ENCODE results near the gene MYL10. TPM values are rescaled to one million over a fixed set of nuclear protein-coding genes. Genes with fewer than 3 reads are reported as not detected.
"Not testable (repeated sequence)": the region's sequence is repeated elsewhere in the genome, so short reads cannot be mapped to it uniquely, and the experiment has no call there.

MYL10 gene
- total RNA-seq, 1 donor from 2014 or later: not detected

- TF ChIP-seq CTCF (IDR thresholded peaks at IDR 0.05): no peak
- no peak for TF ChIP-seq POLR2AphosphoS5 (IDR thresholded peaks at IDR 0.05; ENCODE audit: insufficient read depth in 1 of 2, low read depth in 1 of 2)
- no peak for TF ChIP-seq POLR2A (IDR thresholded peaks at IDR 0.05)
- Histone ChIP-seq H3K27me3 (no peaks in the 10 kb centered on the region), H3K36me3 (no peaks in the 10 kb centered on the region), H3K27ac (no peak overlapping the region), H3K9me3 (no peaks in the 10 kb centered on the region), H3K4me1 (no peaks in the 10 kb centered on the region), H3K4me3 (no peak overlapping the region)
- intact Hi-C loops (cut with DNase I): no loop called here
- DNase-seq (ENCODE audit: extremely low spot score in 2 of 2): no peak
These were observed 15.8 kb upstream of the MYL10 start for GRCh38 chr7:101644879-101645278.

GRCh38 chr7:101639127-101639526 lies 10.0 kb upstream of the MYL10 start:
- intact Hi-C loops (cut with DNase I); H3K9me3 ChIP-seq; H3K27me3 ChIP-seq; H3K4me1 ChIP-seq; H3K36me3 ChIP-seq; DNase-seq (ENCODE audit: extremely low spot score in 2 of 2); H3K27ac ChIP-seq; H3K4me3 ChIP-seq: not testable (repeated sequence)

- no peaks in the 10 kb centered on the region for H3K27me3 ChIP-seq
- TF ChIP-seq CTCF (IDR thresholded peaks at IDR 0.05) (no peak), POLR2A (IDR thresholded peaks at IDR 0.05) (no peak)
- H3K36me3 ChIP-seq: no peaks in the 10 kb centered on the region
- intact Hi-C loops (cut with DNase I): no loop called here
- H3K4me1 ChIP-seq: no peaks in the 10 kb centered on the region
- no peaks in the 10 kb centered on the region for H3K9me3 ChIP-seq
- no peak for DNase-seq (ENCODE audit: extremely low spot score in 2 of 2)
- H3K4me3 ChIP-seq: no peak overlapping the region
- H3K27ac ChIP-seq: no peak overlapping the region
These were observed 7.9 kb upstream of the MYL10 start for GRCh38 chr7:101636822-101637623.

GRCh38 chr7:101635484-101635883 lies 6.4 kb upstream of the MYL10 start:
- TF ChIP-seq POLR2AphosphoS5 (IDR thresholded peaks at IDR 0.05; ENCODE audit: insufficient read depth in 1 of 2, low read depth in 1 of 2) (no peak), POLR2A (IDR thresholded peaks at IDR 0.05) (no peak), CTCF (IDR thresholded peaks at IDR 0.05) (no peak)
- H3K4me1 ChIP-seq: no peaks in the 10 kb centered on the region
- no peaks in the 10 kb centered on the region for H3K9me3 ChIP-seq
- no peak overlapping the region for H3K4me3 ChIP-seq
- intact Hi-C loops (cut with DNase I): no loop called here
- no peak overlapping the region for H3K27ac ChIP-seq
- no peaks in the 10 kb centered on the region for H3K36me3 ChIP-seq
- no peaks in the 10 kb centered on the region for H3K27me3 ChIP-seq
- no peak for DNase-seq (ENCODE audit: extremely low spot score in 2 of 2)

- TF ChIP-seq POLR2AphosphoS5 (IDR thresholded peaks at IDR 0.05; ENCODE audit: insufficient read depth in 1 of 2, low read depth in 1 of 2): no peak
- no peaks in the 10 kb centered on the region for H3K9me3 ChIP-seq
- no peaks in the 10 kb centered on the region for H3K4me1 ChIP-seq
- DNase-seq (ENCODE audit: extremely low spot score in 2 of 2): no peak
- H3K4me3 ChIP-seq: no peak overlapping the region
- H3K27ac ChIP-seq: no peak overlapping the region
- H3K36me3 ChIP-seq: no peaks in the 10 kb centered on the region
- no peaks in the 10 kb centered on the region for H3K27me3 ChIP-seq
- intact Hi-C loops (cut with DNase I): no loop called here
These were observed 5.2 kb upstream of the MYL10 start for GRCh38 chr7:101634196-101634717.

GRCh38 chr7:101633511-101633910 lies 4.4 kb upstream of the MYL10 start:
- TF ChIP-seq CTCF (IDR thresholded peaks at IDR 0.05): no peak
- no peak for TF ChIP-seq POLR2A (IDR thresholded peaks at IDR 0.05)
- no peak for TF ChIP-seq POLR2AphosphoS5 (IDR thresholded peaks at IDR 0.05; ENCODE audit: insufficient read depth in 1 of 2, low read depth in 1 of 2)
- no peaks in the 10 kb centered on the region for H3K27me3 ChIP-seq
- H3K36me3 ChIP-seq: no peaks in the 10 kb centered on the region
- H3K4me3 ChIP-seq: no peak overlapping the region
- H3K9me3 ChIP-seq: no peaks in the 10 kb centered on the region
- no peak for DNase-seq (ENCODE audit: extremely low spot score in 2 of 2)
- intact Hi-C loops (cut with DNase I): no loop called here
- no peak overlapping the region for H3K27ac ChIP-seq
- no peaks in the 10 kb centered on the region for H3K4me1 ChIP-seq
